GM18909 (cell line): ENCODE data around the gene TESK2.
A peak's percentile ranks its signal among the peaks of the same experiment; 100 is the strongest.

Experiments used
- ATAC-seq: cut with Tn5 transposase; IDR thresholded peaks from one replicate; pipeline ENCODE4 v1.9.1; 2021; ENCODE audit warnings: mild to moderate bottlenecking; ENCODE audit not compliant: unreplicated experiment, poor library complexity

Gene TESK2

DNA sequence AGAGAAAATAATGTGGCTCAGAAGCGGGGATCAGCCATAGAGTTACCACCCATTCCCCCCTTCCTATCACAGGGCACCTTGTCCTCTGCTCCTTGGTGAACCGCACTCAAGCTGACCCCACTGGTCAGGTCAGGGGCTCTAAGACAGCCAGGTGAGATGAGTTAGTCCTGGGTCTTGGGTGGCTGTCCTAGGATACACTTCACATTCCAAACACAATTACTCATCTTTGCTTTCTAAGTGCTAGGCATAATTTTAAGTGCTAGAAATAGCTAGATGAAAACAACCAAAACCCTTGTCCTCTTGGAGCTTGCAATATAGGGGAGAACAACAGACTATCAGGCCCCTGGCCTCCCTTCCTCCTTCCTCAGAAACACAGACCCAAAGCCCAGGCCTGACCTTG is 142.9 kb downstream of the TESK2 start:
- ATAC-seq = no peak

DNA sequence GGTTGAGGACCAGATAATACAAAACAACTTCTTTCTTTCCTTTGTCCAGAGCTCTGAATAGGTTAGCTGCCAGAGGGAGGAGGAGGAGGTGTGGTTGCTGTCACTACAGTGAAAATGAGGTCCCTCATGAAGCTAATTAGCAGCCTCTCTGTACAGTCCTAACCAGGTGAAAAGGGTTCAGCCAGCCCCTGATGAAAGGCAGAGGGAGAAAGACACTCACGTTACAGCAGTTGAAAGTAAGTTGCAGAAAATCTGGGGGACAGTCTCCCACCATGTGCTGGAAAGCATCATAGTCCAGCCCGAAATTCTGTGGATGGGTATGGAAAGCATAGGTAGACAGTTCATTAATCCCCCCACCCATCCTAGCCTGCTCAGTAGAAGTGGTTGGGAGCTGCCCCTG is 144.5 kb downstream of the TESK2 start:
- no peak for ATAC-seq

DNA sequence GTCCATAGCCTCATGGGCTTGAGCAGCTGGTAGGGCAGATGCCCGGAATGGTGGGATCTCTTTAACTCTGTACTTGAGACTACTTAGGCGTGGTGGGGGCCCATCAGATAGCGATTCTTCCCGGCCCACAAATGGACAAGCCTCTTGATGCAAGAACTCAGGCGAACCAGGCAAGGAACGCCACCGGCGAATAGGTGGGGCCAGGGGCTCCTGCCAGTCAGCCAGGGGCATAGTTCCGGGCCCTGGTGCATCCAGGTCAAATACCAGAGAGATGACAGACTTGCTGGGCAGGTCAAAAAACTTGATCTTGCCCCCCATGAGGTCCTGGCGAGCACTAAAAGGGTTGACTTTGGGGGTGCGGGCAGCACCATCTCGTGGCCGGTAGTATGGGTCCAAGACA is 145.9 kb downstream of the TESK2 start:
- ATAC-seq = no peak

DNA sequence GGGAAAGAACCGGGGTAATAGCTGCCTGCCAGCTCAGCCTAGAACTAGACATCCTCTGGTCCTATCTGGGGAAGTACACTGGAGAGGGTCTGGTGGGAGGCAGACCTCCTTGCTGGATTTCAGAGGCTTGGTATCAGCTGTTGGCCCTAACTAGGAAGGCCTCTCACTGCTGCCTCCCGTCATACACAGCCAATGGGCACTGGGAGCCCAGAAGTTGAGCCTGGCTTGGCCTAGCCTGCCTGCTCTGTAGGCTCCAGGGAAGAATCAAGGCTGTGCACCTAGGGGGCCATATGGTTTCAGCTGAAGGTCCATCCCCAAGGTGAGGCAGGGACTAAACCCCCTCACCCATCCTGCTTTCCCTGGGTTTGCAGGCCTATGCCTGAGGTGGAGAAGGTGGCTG is 146.5 kb downstream of the TESK2 start:
- ATAC-seq = no peak

DNA sequence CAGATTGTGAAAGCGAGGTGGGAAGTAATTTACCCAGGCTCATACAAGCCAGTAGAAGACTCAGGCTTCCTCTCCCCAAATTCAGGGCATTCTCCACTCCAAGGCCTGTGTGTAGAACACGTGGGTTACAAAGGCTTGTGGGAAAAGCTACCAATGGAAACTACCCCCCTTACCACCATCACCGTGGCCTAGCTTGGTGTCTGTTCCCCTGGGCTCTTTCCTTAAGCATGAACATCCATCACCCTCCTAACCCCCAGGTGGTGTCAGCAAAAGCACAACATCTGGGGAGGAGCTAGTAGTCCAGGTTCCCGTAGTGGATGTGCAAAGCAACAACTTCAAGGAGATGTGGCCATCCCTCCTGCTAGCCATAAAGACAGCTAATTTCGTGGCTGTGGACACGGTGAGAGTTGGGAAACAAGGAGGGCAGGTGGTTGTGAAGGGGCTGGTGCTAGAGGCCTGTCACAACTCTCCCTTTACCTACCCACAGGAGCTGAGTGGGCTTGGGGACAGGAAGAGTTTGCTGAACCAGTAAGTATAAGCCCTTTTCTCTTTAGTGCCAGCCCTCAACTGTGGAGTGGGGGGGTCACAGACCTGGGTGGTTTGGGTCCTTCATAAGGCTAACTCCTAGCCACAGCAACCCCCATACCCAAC is 150.0 kb downstream of the TESK2 start:
- no peak for ATAC-seq

DNA sequence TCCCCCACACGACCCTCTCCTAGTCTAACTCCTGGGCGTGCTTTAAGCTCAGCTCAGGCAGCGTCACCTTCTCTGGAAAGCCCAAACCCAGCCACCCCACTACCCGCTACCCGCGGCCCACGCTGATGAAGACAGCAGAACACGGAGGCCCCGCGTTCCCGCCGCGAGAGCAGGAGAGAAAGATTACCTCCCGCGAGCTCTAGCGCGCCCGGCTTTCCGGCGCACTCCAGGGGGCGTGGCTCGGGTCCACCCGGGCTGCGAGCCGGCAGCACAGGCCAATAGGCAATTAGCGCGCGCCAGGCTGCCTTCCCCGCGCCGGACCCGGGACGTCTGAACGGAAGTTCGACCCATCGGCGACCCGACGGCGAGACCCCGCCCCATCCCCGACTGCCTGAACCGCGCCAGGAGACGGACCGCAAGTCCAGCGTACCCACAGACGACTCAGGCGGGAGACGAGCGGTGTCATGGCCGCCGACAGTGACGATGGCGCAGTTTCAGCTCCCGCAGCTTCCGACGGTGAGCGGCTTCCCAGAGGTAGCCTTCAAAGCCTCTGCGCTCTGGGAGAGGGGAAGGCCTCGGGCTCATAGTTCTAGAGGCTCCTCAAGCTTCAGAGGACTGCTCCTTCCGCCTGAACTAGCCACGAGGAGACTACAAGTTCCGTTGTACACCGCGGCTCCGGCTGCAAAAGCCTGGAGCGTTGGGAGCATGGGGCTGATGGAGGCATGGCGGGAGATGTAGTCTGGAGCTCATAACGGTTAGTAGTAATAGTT is 151.0 kb downstream of the TESK2 start, which contains the start of the genes MUTYH and TOE1:
MUTYH (minus strand) TSS at position 652 of the 770 bp plus-strand sequence. CDS start 5,935 bp downstream, outside the sequence.
TOE1 (plus strand) TSS at position 382 of the 770 bp plus-strand sequence; CDS start at position 465, 83 bp downstream.
- peak; percentile 86 for ATAC-seq

DNA sequence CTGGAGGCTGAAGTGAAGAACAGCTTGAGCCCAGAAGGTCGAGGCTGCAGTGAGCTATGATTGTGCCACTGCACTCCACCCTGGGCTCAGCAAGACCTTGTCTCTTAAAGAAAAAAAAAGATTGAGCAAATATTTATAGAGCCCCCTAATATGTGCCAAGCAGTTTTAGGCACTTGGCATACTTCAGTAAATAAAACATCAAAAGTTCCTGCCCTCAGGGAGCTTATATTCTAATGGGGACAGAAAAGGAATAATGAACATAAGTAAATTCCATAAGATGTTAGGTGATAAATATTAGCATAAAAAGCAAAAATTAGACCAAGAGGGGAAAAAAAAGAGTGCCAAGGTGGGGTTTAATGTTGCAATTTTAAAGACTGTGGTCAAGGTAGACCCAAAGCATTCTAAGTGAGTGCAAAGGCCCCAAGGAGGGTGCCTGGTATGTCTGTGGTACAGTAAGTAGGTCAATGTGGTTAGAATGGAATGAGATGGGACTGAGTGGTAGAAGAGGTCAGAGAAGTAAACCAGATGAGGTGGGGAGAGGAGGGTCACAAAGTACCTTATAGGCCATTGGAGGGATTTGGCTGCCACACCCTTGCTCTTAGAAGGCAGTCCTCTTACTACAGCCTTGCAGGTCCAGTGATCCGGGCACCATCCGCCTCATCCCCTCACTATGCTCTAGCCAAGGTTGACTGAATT is 153.2 kb downstream of the TESK2 start:
- no peak for ATAC-seq

DNA sequence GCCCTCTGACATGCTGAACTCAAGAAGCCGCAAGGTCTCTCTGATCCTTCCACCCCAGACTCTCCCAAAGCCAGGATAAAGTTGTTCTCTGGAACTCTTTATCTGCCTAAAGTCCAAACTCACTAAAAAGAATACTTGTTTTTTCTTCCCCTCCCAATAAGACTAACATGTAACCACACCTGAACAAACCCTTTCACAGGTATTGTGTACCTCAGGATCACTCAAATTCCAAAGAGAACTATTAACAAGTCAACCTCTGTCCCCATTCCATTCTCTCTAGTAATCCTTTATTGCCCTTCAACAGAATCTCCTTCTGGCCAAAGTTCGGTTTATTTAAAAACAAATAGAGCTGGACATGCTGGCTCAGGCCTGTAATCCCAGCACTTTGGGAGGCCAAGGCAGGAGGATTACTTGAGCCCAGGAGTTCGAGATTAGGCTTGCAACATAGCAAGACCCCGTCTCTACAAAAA is 155.1 kb downstream of the TESK2 start:
- no peak for ATAC-seq

DNA sequence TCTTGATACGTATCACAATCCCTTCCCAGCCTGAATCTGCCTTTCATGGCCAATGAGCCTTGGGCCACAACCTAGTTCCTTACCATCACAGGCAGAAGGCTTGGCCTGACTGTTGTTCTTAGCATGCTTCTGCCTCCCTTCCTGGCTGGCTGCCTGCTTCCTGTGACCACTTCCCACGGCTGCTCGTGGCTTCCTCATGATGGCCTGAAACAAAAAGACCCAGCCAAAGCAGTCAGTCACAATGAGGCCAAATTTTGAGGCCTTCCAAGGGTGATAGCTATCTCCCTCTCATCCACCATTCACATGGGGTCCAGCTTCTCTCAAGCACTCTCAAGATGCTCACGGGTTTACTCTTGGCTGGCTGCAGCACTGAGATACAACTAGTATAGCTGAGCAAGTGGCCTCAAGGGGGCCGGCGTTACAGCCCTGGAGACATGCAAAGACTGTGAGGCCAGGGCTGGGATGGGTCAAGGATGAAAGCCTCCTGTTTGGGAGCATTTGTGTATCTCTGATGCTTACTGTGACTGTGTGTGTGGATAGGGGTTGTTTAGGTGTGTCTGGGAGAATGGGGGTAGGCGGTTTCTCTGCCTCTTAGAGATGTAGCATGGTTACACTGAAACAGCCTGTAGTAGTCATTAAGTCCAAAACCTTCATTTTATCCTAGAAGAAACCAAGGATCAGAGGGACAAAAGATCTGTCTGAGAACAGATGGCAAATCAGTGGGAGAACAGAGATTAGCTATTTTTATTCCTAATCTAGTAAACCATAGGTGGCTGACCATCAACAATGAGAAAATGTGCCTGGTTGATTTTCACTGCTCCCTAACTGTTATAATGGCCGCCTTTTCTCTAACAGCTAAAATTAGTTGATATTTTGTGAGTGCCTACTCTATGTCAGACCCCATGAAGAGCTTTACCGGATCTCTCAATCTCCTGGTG is 156.4 kb downstream of the TESK2 start:
- ATAC-seq = no peak

DNA sequence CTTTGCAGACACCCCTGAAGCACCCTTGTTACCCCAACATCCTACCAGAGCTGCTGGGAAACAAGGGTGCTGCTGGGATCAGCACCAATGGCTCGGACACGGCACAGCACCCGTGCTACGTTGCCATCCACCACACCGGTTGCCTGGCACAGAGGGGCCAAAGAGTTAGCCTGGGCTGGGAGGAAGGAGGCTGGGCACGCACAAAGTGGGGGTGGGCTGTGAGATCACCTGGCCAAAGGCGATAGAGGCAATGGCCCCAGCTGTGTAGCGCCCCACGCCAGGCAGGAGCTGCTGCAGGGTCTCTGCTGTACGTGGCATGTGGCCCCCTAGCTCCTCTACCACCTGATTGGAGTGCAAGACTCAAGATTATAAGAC is 158.6 kb downstream of the TESK2 start:
- no peak for ATAC-seq

DNA sequence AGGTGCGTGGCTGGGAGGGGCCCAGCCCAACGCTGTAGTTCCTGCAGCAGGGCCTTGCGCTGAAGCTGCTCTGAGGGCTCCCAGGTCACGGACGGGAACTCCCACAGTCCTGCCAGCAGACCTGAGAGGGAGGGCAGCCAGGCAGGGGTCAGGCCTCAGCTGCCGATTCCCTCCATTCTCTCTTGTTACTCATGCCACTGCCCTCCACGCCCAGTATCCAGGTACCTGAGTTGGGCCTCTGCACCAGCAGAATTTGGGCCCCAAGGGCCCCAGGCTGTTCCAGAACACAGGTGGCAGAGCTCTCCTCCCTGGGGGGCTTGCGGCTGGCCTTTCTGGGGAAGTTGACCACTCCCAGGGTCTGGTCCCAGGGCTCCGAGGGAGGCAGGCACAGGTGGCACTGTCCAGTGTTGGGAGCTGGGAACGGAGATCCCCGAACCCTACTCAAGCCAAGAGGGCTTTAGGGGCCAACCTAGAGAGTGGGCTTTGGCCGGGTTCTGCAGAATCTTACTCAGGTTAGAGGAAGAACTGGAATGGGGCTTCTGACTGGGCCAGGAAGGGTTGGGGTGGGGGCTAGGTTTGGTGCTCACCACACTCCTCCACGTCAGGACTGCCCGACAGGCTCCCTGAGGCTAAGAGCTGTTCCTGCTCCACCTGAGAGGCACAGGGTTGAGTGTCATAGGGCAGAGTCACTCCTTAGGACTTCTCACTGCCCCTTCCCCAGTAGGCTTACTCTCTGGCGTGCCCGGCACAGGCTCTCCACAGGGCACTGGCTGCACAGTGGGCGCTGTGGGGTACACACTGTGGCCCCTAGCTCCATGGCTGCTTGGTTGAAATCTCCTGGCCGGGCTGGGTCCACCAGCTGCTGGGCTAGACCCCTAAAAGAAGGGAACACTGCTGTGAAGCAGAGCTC is 159.3 kb downstream of the TESK2 start:
- no peak for ATAC-seq

DNA sequence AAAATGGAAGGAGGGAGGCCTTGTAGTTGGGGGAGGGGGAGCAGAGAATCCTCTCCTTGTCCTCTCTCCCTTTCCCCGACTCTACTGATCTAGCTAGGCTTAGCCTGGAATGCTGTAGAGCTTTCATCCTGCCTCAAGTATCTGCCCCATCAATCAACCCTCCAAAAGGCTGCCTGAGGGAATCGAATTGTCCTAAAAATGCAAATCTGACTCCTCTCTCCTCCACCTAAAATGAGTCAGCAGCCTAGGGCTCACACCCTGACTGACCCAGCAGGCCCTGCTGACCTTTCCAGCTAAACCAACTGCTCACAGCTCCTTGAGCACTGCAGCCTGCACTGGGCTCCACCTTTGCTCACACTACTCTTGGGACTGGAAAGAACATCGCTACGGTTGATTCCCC is 161.5 kb downstream of the TESK2 start:
- no peak for ATAC-seq

DNA sequence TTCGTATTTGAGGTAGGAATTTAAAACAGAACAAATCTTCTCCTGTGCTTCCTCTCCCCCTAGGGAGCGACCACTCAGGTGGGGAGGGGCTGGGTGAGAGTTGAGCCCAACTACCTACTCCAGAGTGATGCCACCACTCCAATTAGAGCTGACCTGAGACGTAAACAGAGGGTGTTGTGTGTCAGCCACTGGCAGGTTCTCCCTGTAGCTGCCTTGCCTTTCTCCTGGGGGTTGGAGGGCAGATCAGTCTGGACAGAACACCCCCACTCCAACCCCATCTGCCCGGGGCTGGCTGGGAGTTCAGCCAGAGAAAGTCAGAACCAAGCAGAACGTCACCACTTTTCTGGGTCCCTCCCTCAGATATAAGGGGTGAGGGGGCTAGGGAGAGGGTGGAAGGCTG is 162.3 kb downstream of the TESK2 start:
- no peak for ATAC-seq

DNA sequence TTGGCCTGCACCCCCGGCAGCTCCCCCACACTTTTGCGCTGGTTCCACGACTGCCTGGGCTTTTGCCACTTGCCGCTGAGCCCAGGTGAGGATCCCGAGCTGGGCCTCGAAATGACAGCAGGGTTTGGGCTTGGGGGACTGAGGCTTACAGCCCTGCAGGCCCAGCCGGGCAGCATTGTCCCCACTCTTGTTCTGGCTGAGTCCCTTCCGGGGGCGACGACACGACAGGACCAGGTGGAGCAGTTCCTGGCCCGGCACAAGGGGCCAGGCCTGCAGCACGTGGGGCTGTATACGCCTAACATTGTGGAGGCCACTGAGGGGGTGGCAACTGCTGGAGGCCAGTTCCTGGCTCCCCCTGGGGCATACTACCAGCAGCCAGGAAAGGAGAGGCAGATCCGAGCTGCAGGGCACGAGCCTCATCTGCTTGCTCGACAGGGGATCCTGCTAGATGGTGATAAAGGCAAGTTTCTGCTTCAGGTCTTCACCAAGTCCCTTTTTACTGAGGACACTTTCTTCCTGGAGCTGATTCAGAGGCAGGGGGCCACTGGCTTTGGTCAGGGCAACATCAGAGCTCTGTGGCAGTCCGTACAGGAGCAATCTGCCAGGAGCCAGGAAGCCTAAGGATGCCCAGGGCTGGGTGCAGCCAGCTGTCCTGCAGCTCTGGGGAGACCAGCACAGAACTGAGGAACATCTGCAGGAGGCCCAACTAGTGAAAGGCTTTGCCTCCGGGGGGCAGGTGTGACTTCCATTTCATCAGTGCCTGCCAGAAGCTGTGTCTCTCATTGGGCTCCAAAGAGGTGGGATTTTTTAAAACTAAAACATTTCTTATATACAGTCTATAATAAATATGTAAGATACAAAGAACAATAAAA is 163.1 kb downstream of the TESK2 start:
- peak; percentile 13 for ATAC-seq

DNA sequence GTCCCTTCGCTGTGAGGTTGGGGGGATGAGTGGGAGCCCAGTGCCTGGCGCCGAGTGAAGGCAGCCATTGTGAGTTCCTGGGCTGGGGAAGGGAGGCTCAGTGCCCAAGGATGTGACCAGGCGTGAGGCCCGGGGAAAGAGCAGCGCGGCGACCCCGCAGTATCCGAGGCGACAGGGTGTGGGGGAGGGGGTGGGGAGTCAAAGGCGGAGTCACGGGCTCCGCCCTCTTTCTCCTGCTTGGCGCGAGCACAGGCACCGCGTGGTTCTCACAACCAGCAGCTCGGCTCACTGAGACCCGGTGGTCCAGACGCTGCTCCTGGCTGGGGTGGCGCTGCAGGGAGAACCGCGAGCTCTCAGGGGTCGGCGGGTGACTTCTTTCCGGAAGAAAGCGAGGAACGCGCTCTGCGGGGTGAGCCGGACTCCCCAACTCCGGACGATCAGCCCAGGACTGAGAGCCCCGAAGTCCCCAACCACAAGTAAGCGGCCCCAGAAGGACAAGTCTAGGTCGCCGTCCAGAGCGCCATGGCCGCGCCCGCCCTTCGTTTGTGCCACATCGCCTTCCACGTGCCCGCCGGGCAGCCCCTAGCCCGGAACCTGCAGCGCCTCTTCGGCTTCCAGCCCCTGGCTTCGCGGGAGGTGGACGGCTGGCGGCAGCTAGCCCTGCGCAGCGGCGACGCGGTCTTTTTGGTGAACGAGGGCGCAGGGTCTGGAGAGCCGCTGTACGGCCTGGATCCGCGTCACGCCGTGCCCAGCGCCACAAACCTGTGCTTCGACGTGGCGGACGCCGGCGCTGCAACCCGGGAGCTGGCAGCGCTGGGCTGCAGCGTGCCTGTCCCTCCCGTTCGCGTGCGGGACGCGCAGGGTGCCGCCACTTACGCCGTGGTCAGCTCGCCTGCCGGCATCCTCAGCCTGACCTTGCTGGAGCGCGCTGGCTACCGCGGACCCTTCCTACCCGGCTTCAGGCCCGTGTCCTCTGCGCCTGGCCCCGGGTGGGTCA is 164.0 kb downstream of the TESK2 start, which contains the start of gene HPDL:
HPDL (plus strand) TSS at position 269 of the 997 bp plus-strand sequence; CDS start at position 523, 254 bp downstream.
- peak; percentile 56 for ATAC-seq

DNA sequence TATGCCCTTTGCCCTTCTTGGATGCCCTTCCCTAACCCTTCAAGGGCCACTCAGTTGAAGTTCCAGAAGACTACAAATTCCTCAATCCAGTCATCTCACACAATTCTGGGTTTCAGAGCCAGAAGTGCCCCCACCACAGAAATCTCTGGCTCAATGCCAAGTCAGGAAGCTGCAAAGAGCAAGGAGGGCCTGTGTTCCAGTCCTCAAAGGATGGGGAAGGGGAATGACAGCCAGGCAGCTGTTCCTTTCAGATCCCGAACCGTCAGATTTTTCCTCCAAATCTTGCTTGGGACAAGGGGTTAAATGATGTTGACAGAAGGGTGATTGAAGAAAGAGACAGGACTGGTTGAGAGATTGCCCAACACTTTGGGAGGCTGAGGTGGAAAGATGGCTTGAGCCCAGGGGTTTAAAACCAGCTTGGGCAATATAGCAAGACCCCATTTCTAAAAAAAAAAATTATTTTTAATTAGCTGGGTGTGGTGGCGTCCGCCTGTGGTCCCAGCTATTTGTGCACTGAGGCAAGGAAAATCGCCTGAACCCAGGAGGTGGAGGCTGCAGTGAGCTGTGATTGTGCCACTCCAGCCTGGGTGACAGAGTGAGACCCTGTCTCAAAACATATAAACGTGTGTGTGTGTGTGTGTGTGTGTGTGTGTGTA is 165.0 kb downstream of the TESK2 start:
- no peak for ATAC-seq
